Jurkat, Clone E6-1 (cell line): Measurements from ENCODE around the gene MAB21L1.

Experiments used
- DNase-seq: peaks from one replicate; pipeline ENCODE4 v3.0.0-alpha.2; 2011; ENCODE audit warnings: low read depth, low spot score
- H3K4me3 ChIP-seq: 2 replicates; pipeline ENCODE4 v1.5.1; 2011; ENCODE audit warnings: mild to moderate bottlenecking, low read length, control low read depth, moderate library complexity

The MAB21L1 gene

GRCh38 chr13:35460061-35460460 is 16.4 kb downstream of the MAB21L1 start:
- DNase-seq = no peak
- no peak overlapping the region for H3K4me3 ChIP-seq

- DNase-seq = no peak
- no peak overlapping the region for H3K4me3 ChIP-seq
Measured at GRCh38 chr13:35457258-35457657, 19.2 kb downstream of the MAB21L1 start.

GRCh38 chr13:35455022-35455421 is 21.5 kb downstream of the MAB21L1 start:
- DNase-seq = no peak
- H3K4me3 ChIP-seq = no peak overlapping the region

GRCh38 chr13:35449821-35450220 is 26.7 kb downstream of the MAB21L1 start:
- no peak for DNase-seq
- no peak overlapping the region for H3K4me3 ChIP-seq

- no peak for DNase-seq
- H3K4me3 ChIP-seq = no peak overlapping the region
Measured at GRCh38 chr13:35448465-35448864, 28.0 kb downstream of the MAB21L1 start.
